Caco-2 (cell line): ENCODE measurements around the gene KLC1. TPM values are rescaled to one million over a fixed set of nuclear protein-coding genes. Genes with fewer than 3 reads are reported as not detected.

ENCODE experiments used
- BruUV-seq: library from RNA; stranded (reverse); fragments of 400-500 nt; replicated peaks from 2 replicates; lab custom pipeline; 2021; lab: Mats Ljungman, UMichigan
- CTCF ChIA-PET: fragments of 300-600 bp; sonication (Branson Sonifier 250); formaldehyde crosslinking; loops from one replicate; lab custom pipeline; 2022; ENCODE audit warnings: antibody characterized with exemption; lab: Charles Lee
- POLR2A ChIA-PET: fragments of 300-600 bp; sonication (Branson Sonifier 250); formaldehyde crosslinking; loops from one replicate; lab custom pipeline; 2022; ENCODE audit warnings: antibody characterized with exemption; lab: Charles Lee
- DNase-seq, 2 experiments: peaks; one replicate each; pipeline versions ENCODE4 v3.0.0 to v3.0.0-alpha.2; 2020 to 2022
- H3K27me3 ChIP-seq: replicated peaks from 2 replicates; pipeline ENCODE4 v1.6.0; 2011; ENCODE audit warnings: low read length; ENCODE audit not compliant: control insufficient read depth, insufficient read depth
- H3K36me3 ChIP-seq: 2 replicates; pipeline ENCODE4 v1.5.1; 2011; ENCODE audit warnings: low read length; ENCODE audit not compliant: control insufficient read depth, insufficient read depth
- H3K4me1 ChIP-seq: fragments of 250-450 bp; sonication (Bioruptor Pico); 2 replicates; pipeline ENCODE4 v1.5.1; 2020; ENCODE audit warnings: mild to moderate bottlenecking
- H3K4me3 ChIP-seq: 2 replicates; pipeline ENCODE4 v1.5.1; 2011; ENCODE audit warnings: low read depth, mild to moderate bottlenecking, control low read depth, low read length
- H3K9me3 ChIP-seq: fragments of 250-450 bp; sonication (Bioruptor Pico); 2 replicates; pipeline ENCODE4 v1.5.1; 2020; ENCODE audit warnings: mild to moderate bottlenecking, moderate library complexity
- H3K27ac Mint-ChIP-seq: one replicate; pipeline ENCODE4 v1.8.0; 2022; ENCODE audit warnings: mixed read lengths; ENCODE audit not compliant: unreplicated experiment
- H3K27me3 Mint-ChIP-seq: one replicate; pipeline ENCODE4 v1.8.0; 2022; ENCODE audit warnings: mixed read lengths; ENCODE audit not compliant: insufficient read depth, unreplicated experiment
- H3K36me3 Mint-ChIP-seq: one replicate; pipeline ENCODE4 v1.8.0; 2022; ENCODE audit warnings: mild to moderate bottlenecking, mixed read lengths; ENCODE audit not compliant: insufficient read depth, unreplicated experiment
- H3K4me1 Mint-ChIP-seq: one replicate; pipeline ENCODE4 v1.8.0; 2022; ENCODE audit warnings: low read depth, mixed read lengths; ENCODE audit not compliant: unreplicated experiment
- H3K4me3 Mint-ChIP-seq: one replicate; pipeline ENCODE4 v1.8.0; 2022; ENCODE audit warnings: mild to moderate bottlenecking, moderate library complexity, mixed read lengths; ENCODE audit not compliant: unreplicated experiment
- H3K9me3 Mint-ChIP-seq: one replicate; pipeline ENCODE4 v1.8.0; 2022; ENCODE audit warnings: mixed read lengths; ENCODE audit not compliant: unreplicated experiment
- intact Hi-C: fragments of 100-400 bp; cut with micrococcal nuclease; formaldehyde crosslinking; loops from one replicate; pipeline ENCODE4 v1.10.0; 2022; ENCODE audit not compliant: unreplicated experiment
- total RNA-seq: library from RNA; stranded (reverse); gene quantifications from 2 replicates; pipeline ENCODE4 v1.2.3, GENCODE V29; 2022
- TF ChIP-seq, protein P1 (sequence below), 2 experiments: fragments of 200-600 bp in 1 of 2; IDR thresholded peaks; 1 replicate in 1 of 2; 2 replicates in 1 of 2; pipeline versions ENCODE4 v1.5.1 to v1.8.0; 2011 to 2022; ENCODE audit warnings: antibody characterized with exemption in 1 of 2, control low read depth in 1 of 2, inconsistent platforms in 1 of 2, low read depth in 1 of 2, low read length in 1 of 2, mild to moderate bottlenecking in 1 of 2, moderate library complexity in 1 of 2; ENCODE audit not compliant: insufficient read depth in 1 of 2, severe bottlenecking in 1 of 2, unreplicated experiment in 1 of 2

Gene KLC1
- total RNA-seq, 1 experiment from 2014 or later: 110 TPM

DNA sequence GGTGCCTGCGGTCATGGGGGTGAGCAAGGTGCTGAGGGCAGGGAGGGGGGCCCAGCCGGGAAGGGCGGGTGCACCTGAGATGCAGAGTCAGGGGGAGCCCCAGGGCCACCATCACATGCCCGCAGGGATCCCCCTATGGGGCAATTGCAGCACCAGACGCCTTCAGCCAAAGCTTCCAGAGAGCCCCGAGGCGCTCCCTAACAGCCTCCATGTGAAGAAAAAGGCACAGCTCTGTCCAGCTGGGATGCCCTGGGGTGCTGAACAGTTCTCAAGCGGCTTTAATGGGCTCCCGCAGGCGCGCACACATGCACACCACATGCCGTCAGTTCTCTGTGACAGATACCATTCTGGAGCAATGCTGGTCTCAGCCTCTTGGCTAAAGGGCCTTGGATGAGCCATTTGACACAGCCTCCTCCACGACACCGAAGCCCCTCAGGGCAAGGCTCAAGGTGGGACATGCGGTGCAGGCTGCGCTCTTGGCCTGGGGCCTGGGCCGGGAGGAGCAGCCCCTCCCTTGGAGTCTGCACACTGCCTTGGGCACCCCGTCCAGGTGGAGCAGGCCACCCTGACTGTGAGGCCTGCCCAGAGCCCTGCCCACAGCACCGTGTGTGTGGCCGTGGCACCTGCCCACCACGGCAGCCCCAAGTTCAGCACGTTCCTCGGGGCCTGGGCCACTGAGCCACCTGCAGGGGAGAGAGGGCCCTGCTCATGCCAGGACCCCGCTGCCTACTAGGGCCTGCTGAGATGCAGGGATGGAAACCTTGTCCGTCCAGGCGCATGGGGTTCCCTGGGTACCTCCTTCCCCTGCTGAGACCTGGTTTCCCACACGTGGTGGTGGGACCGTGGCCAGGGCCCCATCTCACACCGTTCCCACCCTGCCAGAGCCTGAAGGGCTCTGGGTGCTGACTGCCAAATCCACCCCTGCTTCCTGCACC is 78.6 kb downstream of the KLC1 start:
- Histone ChIP-seq H3K4me3 (no peak overlapping the region), H3K9me3 (no peaks in the 10 kb centered on the region), H3K36me3 (no peaks in the 10 kb centered on the region; the same call in 1 of the 2 replicates), H3K27me3 (no peaks in the 10 kb centered on the region), H3K4me1 (no peaks in the 10 kb centered on the region)
- Mint-ChIP-seq H3K4me3 (no peak overlapping the region), H3K4me1 (no peaks in the 10 kb centered on the region), H3K27ac (no peak overlapping the region), H3K27me3 (no peaks in the 10 kb centered on the region), H3K9me3 (no peaks in the 10 kb centered on the region), H3K36me3 (peaks cover 64% of the 10 kb centered on the region)
- TF ChIP-seq, protein P1, sequence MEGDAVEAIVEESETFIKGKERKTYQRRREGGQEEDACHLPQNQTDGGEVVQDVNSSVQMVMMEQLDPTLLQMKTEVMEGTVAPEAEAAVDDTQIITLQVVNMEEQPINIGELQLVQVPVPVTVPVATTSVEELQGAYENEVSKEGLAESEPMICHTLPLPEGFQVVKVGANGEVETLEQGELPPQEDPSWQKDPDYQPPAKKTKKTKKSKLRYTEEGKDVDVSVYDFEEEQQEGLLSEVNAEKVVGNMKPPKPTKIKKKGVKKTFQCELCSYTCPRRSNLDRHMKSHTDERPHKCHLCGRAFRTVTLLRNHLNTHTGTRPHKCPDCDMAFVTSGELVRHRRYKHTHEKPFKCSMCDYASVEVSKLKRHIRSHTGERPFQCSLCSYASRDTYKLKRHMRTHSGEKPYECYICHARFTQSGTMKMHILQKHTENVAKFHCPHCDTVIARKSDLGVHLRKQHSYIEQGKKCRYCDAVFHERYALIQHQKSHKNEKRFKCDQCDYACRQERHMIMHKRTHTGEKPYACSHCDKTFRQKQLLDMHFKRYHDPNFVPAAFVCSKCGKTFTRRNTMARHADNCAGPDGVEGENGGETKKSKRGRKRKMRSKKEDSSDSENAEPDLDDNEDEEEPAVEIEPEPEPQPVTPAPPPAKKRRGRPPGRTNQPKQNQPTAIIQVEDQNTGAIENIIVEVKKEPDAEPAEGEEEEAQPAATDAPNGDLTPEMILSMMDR (IDR thresholded peaks at IDR 0.05; ENCODE audit: insufficient read depth in 1 of 2, low read depth in 1 of 2, low read length in 1 of 2, severe bottlenecking in 1 of 2, unreplicated experiment in 1 of 2): no peak
- ChIA-PET POLR2A (no interaction called here), CTCF (no interaction called here)
- intact Hi-C loops: no loop called here
- DNase-seq: no peak
- BruUV-seq: no TSS peak

DNA sequence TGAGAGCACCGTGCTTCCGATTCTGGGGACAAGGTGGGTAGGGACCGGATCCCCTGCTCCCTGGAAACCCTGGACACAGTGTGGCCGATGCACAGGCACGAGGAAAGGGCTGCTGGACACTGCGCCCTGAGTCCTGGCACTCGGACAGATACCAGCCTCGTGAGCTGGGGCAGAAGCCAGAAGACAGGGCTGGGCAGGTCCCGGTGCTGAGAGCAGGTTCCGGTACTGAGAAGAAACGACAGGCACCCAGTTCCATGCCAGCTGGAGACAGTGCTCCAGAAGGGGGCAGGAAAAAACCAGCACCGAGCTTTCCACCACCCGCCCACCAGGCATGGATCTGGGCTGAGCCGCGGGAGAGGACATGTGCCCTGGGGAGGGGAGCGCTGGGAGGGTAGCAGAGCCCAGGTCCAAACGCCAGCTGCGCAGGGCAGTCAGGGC is 79.8 kb downstream of the KLC1 start:
- TF ChIP-seq, protein P1 (IDR thresholded peaks at IDR 0.05; ENCODE audit: insufficient read depth in 1 of 2, low read depth in 1 of 2, low read length in 1 of 2, severe bottlenecking in 1 of 2, unreplicated experiment in 1 of 2): no peak
- intact Hi-C loops: no loop called here
- no peaks in the 10 kb centered on the region for H3K4me1 Mint-ChIP-seq
- Histone ChIP-seq H3K36me3 (no peaks in the 10 kb centered on the region; the same call in 1 of the 2 replicates), H3K4me1 (peaks cover under 1% of the 10 kb centered on the region; the same call in 1 of the 2 replicates), H3K9me3 (no peaks in the 10 kb centered on the region), H3K27me3 (no peaks in the 10 kb centered on the region), H3K4me3 (no peak overlapping the region)
- H3K9me3 Mint-ChIP-seq: no peaks in the 10 kb centered on the region
- BruUV-seq: no TSS peak
- no peak overlapping the region for H3K4me3 Mint-ChIP-seq
- peaks cover 63% of the 10 kb centered on the region for H3K36me3 Mint-ChIP-seq
- DNase-seq: no peak
- ChIA-PET CTCF (no interaction called here), POLR2A (no interaction called here)
- no peaks in the 10 kb centered on the region for H3K27me3 Mint-ChIP-seq
- no peak overlapping the region for H3K27ac Mint-ChIP-seq

DNA sequence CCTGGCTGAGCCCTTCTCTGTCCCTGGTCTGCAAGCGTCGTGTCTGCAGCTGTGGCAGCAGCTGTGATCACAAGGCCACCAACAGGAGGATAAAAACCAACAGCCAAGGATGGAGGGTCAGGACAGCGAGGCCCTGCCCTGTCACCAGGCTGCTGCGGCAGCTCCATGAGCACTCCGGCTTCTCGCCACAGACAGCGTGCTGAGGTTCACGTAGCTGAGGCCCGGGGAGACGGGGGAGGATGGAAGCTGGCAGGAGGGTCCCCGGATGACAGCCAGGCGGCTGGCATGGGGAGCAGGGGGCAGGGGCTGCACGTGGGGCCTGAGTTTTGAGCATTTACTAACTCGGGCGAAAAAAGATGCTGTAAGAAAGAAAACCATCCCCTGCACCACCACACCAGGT is 80.8 kb downstream of the KLC1 start:
- Histone ChIP-seq H3K9me3 (no peaks in the 10 kb centered on the region), H3K27me3 (no peaks in the 10 kb centered on the region), H3K4me1 (peaks cover 5% of the 10 kb centered on the region; the same call in 1 of the 2 replicates), H3K36me3 (no peaks in the 10 kb centered on the region; the same call in 1 of the 2 replicates), H3K4me3 (no peak overlapping the region)
- Mint-ChIP-seq H3K27ac (peak overlapping the region; percentile 38), H3K27me3 (no peaks in the 10 kb centered on the region), H3K4me1 (no peaks in the 10 kb centered on the region), H3K4me3 (no peak overlapping the region), H3K9me3 (no peaks in the 10 kb centered on the region), H3K36me3 (peaks cover 60% of the 10 kb centered on the region)
- POLR2A ChIA-PET: no interaction called here
- TF ChIP-seq, protein P1 (IDR thresholded peaks at IDR 0.05; ENCODE audit: insufficient read depth in 1 of 2, low read depth in 1 of 2, low read length in 1 of 2, severe bottlenecking in 1 of 2, unreplicated experiment in 1 of 2): no peak
- CTCF ChIA-PET: no interaction called here
- no peak for DNase-seq
- intact Hi-C loops: no loop called here
- no TSS peak for BruUV-seq
